Testis (tissue), 3 donors: ENCODE data around the gene GPHN. TPM values are rescaled to one million over a fixed set of nuclear protein-coding genes. Genes with fewer than 3 reads are reported as not detected.
A peak's percentile ranks its signal among the peaks of the same experiment; 100 is the strongest.

ENCODE experiments used
- DNase-seq: peaks from one replicate; pipeline ENCODE4 v3.0.0-alpha.2; 2019
- H3K27ac ChIP-seq, 2 donors: fragments of 200-600 bp; sonication (generic); one replicate each; pipeline ENCODE4 v1.5.1; 2019
- H3K27me3 ChIP-seq: fragments of 200-600 bp; sonication (generic); one replicate; pipeline ENCODE4 v1.5.1; 2019
- H3K36me3 ChIP-seq: fragments of 200-600 bp; sonication (generic); one replicate; pipeline ENCODE4 v1.5.1; 2017; ENCODE audit warnings: low read depth; ENCODE audit errors: missing control alignments
- H3K4me1 ChIP-seq: fragments of 200-600 bp; sonication (generic); one replicate; pipeline ENCODE4 v1.5.1; 2019
- H3K4me3 ChIP-seq, 2 donors: fragments of 200-600 bp; sonication (generic); one replicate each; pipeline ENCODE4 v1.5.1; 2017 to 2019
- H3K9me3 ChIP-seq: fragments of 200-600 bp; sonication (generic); one replicate; pipeline ENCODE4 v1.5.1; 2017
- POLR2A ChIP-seq: fragments of 450-650 bp; IDR thresholded peaks from one replicate; pipeline ENCODE4 v1.6.1; 2017; ENCODE audit warnings: antibody characterized with exemption, mild to moderate bottlenecking, moderate library complexity
- WGBS, 2 donors: methylation state at CpG; one replicate each; pipeline ENCODE4 v1.1.5; 2018; 5-methylcytosine and 5-hydroxymethylcytosine counted together
- intact Hi-C: fragments of 100-400 bp; cut with DNase I; formaldehyde crosslinking; loops from one replicate; pipeline ENCODE4 v1.15.1; 2023; ENCODE audit warnings: low total_unique reads
- polyA plus RNA-seq: library from polyadenylated mRNA; stranded (reverse); fragments of 350-450 nt; fragmentation: Illumina TruSeq; extraction: RNeasy Lipid Tissue Mini Kit (QIAGEN cat#74804); gene quantifications from one replicate; pipeline ENCODE4 v1.2.3, GENCODE V29; 2014; ENCODE audit warnings: low read depth, low replicate concordance; ENCODE audit not compliant: insufficient read depth
- total RNA-seq, 2 donors: library from RNA; depleted of rRNA; stranded (reverse); fragments of >200 nt; gene quantifications; one replicate each; pipeline ENCODE4 v1.2.3, GENCODE V29; 2016
- TF ChIP-seq, protein P1 (sequence below), 3 experiments: fragments of 450-650 bp in 2 of 3; fragments of 200-600 bp in 1 of 3; sonication (generic) in 1 of 3; IDR thresholded peaks; one replicate each; pipeline ENCODE4 v1.5.1; 2016 to 2019; ENCODE audit warnings: antibody characterized with exemption in 3 of 3, mild to moderate bottlenecking in 2 of 3, moderate library complexity in 1 of 3

Gene GPHN
- total and polyA plus RNA-seq, 3 donors from 2014 or later, result 14.2 to 26.5 (median 25.4) TPM

DNA sequence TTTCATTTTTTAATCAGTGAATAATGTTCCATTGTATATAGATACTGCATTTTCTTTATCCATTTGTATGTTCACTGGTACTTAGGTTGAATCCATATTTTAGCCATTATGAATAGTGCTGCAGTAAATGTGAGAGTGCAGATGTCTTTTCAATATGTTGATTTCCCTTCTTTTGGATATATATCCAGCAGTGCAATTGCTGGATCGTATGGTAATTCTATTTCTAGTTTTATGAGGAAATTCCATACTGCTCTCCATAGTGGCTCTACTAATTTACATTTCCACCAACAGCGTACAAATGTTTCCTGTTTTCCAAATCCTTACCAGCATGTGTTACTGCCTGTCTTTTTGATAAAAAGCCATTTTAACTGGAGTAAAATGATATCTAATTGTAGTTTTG, 392.8 kb downstream of the GPHN start:
- no peaks in the 10 kb centered on the region for H3K27me3 ChIP-seq
- H3K4me3 ChIP-seq, result no peak overlapping the region
- no peaks in the 10 kb centered on the region for H3K9me3 ChIP-seq
- no peak overlapping the region for H3K27ac ChIP-seq
- no peaks in the 10 kb centered on the region for H3K4me1 ChIP-seq
- intact Hi-C loops, result no loop called here
- no peaks in the 10 kb centered on the region for H3K36me3 ChIP-seq
- no peak for DNase-seq
- WGBS, 2 donors, result 89 to 96% methylated on average over 2 of the region's 2 CpGs
- TF ChIP-seq POLR2A, result no peak
- TF ChIP-seq, protein P1, sequence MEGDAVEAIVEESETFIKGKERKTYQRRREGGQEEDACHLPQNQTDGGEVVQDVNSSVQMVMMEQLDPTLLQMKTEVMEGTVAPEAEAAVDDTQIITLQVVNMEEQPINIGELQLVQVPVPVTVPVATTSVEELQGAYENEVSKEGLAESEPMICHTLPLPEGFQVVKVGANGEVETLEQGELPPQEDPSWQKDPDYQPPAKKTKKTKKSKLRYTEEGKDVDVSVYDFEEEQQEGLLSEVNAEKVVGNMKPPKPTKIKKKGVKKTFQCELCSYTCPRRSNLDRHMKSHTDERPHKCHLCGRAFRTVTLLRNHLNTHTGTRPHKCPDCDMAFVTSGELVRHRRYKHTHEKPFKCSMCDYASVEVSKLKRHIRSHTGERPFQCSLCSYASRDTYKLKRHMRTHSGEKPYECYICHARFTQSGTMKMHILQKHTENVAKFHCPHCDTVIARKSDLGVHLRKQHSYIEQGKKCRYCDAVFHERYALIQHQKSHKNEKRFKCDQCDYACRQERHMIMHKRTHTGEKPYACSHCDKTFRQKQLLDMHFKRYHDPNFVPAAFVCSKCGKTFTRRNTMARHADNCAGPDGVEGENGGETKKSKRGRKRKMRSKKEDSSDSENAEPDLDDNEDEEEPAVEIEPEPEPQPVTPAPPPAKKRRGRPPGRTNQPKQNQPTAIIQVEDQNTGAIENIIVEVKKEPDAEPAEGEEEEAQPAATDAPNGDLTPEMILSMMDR (IDR thresholded peaks at IDR 0.05), result no peak

- no peaks in the 10 kb centered on the region for H3K4me1 ChIP-seq
- H3K27me3 ChIP-seq, result no peaks in the 10 kb centered on the region
- DNase-seq, result no peak
- no peak overlapping the region for H3K27ac ChIP-seq
- TF ChIP-seq POLR2A, result no peak
- H3K9me3 ChIP-seq, result no peaks in the 10 kb centered on the region
- intact Hi-C loops, result no loop called here
- no peaks in the 10 kb centered on the region for H3K36me3 ChIP-seq
- no peak overlapping the region for H3K4me3 ChIP-seq
- WGBS, 2 donors, result 78 to 90% methylated on average over 1 of the region's 1 CpG
These were observed 402.4 kb downstream of the GPHN start for GRCh38 chr14:66910311-66910840.

GRCh38 chr14:66916421-66916820, 408.5 kb downstream of the GPHN start:
- intact Hi-C loops, result no loop called here
- no peaks in the 10 kb centered on the region for H3K36me3 ChIP-seq
- H3K27me3 ChIP-seq, result no peaks in the 10 kb centered on the region
- H3K9me3 ChIP-seq, result no peaks in the 10 kb centered on the region
- 87 to 96% methylated on average over 1 of the region's 1 CpG for WGBS, 2 donors
- H3K4me1 ChIP-seq, result no peaks in the 10 kb centered on the region
- H3K27ac ChIP-seq, result no peak overlapping the region
- no peak for DNase-seq
- no peak overlapping the region for H3K4me3 ChIP-seq
- no peak for TF ChIP-seq POLR2A

DNA sequence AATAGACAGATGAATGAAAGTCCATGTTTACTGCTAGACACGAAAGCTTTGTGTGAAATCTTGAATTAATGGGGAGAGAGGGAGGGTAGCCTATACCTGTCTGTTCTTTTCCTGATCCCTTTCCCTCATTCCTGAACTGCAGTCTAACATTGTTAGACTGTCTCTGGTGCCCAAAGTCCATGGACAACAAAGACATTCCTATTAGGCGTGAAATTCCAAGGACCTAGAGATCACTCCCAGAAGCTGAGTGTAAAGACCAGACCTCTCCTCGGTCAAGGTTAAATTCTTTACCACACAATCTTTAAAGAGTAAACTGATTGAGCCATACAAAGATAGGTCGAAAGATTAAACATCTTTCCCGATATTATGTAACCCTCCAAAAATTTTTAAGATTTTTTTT, 410.6 kb downstream of the GPHN start:
- Histone ChIP-seq H3K4me1 (no peaks in the 10 kb centered on the region), H3K27me3 (no peaks in the 10 kb centered on the region), H3K4me3 (no peak overlapping the region), H3K9me3 (no peaks in the 10 kb centered on the region), H3K27ac (no peak overlapping the region), H3K36me3 (no peaks in the 10 kb centered on the region)
- TF ChIP-seq, protein P1 (IDR thresholded peaks at IDR 0.05), result no peak
- TF ChIP-seq POLR2A, result no peak
- WGBS, 2 donors, result 89% methylated on average over 5 of the region's 5 CpGs
- no peak for DNase-seq
- intact Hi-C loops, result no loop called here

- no peak for TF ChIP-seq POLR2A
- TF ChIP-seq, protein P1 (IDR thresholded peaks at IDR 0.05), result no peak
- WGBS, 2 donors, result 97 to 100% methylated on average over 1 of the region's 1 CpG
- Histone ChIP-seq H3K36me3 (no peaks in the 10 kb centered on the region), H3K4me3 (no peak overlapping the region), H3K4me1 (no peaks in the 10 kb centered on the region), H3K9me3 (no peaks in the 10 kb centered on the region), H3K27ac (no peak overlapping the region), H3K27me3 (no peaks in the 10 kb centered on the region)
- no peak for DNase-seq
- intact Hi-C loops, result no loop called here
These were observed 412.2 kb downstream of the GPHN start for GRCh38 chr14:66920196-66920595.

DNA sequence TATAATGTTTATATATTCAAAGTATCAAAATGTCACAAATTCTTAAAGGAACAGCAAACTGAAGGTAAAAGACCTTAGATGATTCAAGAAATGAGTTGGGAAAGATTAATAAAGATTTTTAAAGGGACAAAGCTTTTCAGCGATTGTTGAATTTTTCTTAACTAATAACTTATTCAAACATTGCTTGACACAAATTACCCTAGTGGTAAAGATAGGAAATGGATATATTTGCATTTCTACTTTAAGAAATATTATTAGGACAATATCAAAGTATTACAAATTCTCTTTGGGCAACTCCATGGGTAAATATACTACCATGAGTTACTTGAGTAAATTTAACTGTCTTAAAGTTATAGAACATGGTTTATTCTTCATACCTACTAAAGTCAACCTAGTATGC, 415.3 kb downstream of the GPHN start:
- Histone ChIP-seq H3K4me1 (no peaks in the 10 kb centered on the region), H3K36me3 (no peaks in the 10 kb centered on the region)

More for the DNA sequence above, 415.3 kb downstream of the GPHN start:
- TF ChIP-seq, protein P1 (IDR thresholded peaks at IDR 0.05), result peak in 1 of 3 experiments; percentile 38
- no peak for TF ChIP-seq POLR2A
- no peaks in the 10 kb centered on the region for H3K9me3 ChIP-seq
- no peak for DNase-seq
- intact Hi-C loops, result no loop called here
- H3K27ac ChIP-seq, result no peak overlapping the region
- H3K4me3 ChIP-seq, result no peak overlapping the region
- no peaks in the 10 kb centered on the region for H3K27me3 ChIP-seq
- 96 to 98% methylated on average over 1 of the region's 1 CpG for WGBS, 2 donors
